ENCODE data around the gene ARHGAP1.

GRCh38 chr11:46741600-46742484, 41.4 kb upstream of the ARHGAP1 start:
- TF ChIP-seq MAX (IDR thresholded peaks at IDR 0.05) (no peak), YY1 (IDR thresholded peaks at IDR 0.05; ENCODE audit: low read depth) (no peak), FOXM1 (IDR thresholded peaks at IDR 0.05; ENCODE audit: borderline replicate concordance, low read depth) (no peak), CEBPB (IDR thresholded peaks at IDR 0.05) (no peak), NFIC (IDR thresholded peaks at IDR 0.05) (no peak), EGR1 (IDR thresholded peaks at IDR 0.05) (no peak), RAD21 (IDR thresholded peaks at IDR 0.05; ENCODE audit: low read depth) (no peak), TEAD4 (IDR thresholded peaks at IDR 0.05) (no peak), EP300 (IDR thresholded peaks at IDR 0.05; ENCODE audit: borderline replicate concordance) (no peak), TAF1 (IDR thresholded peaks at IDR 0.05; ENCODE audit: low read depth) (no peak), CREB1 (IDR thresholded peaks at IDR 0.05; ENCODE audit: low read depth) (no peak)
- TF ChIP-seq, protein P1, sequence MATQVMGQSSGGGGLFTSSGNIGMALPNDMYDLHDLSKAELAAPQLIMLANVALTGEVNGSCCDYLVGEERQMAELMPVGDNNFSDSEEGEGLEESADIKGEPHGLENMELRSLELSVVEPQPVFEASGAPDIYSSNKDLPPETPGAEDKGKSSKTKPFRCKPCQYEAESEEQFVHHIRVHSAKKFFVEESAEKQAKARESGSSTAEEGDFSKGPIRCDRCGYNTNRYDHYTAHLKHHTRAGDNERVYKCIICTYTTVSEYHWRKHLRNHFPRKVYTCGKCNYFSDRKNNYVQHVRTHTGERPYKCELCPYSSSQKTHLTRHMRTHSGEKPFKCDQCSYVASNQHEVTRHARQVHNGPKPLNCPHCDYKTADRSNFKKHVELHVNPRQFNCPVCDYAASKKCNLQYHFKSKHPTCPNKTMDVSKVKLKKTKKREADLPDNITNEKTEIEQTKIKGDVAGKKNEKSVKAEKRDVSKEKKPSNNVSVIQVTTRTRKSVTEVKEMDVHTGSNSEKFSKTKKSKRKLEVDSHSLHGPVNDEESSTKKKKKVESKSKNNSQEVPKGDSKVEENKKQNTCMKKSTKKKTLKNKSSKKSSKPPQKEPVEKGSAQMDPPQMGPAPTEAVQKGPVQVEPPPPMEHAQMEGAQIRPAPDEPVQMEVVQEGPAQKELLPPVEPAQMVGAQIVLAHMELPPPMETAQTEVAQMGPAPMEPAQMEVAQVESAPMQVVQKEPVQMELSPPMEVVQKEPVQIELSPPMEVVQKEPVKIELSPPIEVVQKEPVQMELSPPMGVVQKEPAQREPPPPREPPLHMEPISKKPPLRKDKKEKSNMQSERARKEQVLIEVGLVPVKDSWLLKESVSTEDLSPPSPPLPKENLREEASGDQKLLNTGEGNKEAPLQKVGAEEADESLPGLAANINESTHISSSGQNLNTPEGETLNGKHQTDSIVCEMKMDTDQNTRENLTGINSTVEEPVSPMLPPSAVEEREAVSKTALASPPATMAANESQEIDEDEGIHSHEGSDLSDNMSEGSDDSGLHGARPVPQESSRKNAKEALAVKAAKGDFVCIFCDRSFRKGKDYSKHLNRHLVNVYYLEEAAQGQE (IDR thresholded peaks at IDR 0.05; ENCODE audit: low read depth): no peak
- TF ChIP-seq, protein P2, sequence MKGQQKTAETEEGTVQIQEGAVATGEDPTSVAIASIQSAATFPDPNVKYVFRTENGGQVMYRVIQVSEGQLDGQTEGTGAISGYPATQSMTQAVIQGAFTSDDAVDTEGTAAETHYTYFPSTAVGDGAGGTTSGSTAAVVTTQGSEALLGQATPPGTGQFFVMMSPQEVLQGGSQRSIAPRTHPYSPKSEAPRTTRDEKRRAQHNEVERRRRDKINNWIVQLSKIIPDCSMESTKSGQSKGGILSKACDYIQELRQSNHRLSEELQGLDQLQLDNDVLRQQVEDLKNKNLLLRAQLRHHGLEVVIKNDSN (IDR thresholded peaks at IDR 0.05): no peak
